Stimulated activated CD8-positive, alpha-beta memory T cell treated with anti-CD3 and anti-CD28 coated beads, Interleukin-15, amount 100 ng/mL, for 24 hours (primary cell): ENCODE measurements around the gene GTF3C1.

Source experiments
- DNase-seq: peaks from one replicate; pipeline ENCODE4 v3.0.0-alpha.2; 2020; ENCODE audit warnings: low read depth

The GTF3C1 gene

DNA sequence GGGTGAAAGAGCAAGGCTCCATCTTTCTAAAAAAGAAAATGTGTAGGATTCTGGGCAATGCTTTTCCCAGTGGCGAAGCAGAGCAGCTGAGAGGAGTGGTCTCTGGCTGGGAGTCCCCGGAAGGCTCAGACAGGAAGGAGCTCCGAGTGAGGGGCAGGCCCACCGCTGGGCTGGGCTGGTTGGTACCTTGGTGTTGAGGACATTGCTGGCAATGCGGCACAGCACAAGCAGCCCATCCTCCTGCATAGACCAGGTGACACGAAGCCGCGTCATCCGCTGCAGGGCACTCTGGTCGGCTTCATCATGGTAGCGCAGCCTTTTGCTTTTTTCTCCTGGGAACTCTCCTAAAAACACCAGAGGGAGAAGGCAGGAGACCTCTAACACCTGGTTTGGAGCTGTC lies 63.9 kb downstream of the GTF3C1 start:
- no peak for DNase-seq

DNA sequence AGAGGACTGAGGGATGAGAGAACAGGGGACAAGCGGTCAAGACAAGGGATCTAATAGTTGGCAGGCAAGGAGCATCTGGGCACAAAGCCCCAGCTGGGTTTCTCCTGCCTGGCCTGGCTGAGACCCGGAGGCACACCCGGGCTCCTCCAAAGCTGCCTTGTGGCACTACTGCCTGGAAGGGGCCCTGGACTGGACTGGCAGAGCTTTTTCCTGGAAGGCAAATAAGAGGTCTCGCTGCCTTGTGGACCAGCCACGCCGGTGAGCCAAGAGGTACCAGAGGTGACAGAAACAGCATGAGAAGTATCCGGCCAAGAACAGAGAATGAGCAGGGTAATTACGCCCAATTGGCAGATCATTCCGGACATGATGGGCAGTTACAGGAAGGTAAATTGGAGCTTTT lies 64.6 kb downstream of the GTF3C1 start:
- DNase-seq = no peak

DNA sequence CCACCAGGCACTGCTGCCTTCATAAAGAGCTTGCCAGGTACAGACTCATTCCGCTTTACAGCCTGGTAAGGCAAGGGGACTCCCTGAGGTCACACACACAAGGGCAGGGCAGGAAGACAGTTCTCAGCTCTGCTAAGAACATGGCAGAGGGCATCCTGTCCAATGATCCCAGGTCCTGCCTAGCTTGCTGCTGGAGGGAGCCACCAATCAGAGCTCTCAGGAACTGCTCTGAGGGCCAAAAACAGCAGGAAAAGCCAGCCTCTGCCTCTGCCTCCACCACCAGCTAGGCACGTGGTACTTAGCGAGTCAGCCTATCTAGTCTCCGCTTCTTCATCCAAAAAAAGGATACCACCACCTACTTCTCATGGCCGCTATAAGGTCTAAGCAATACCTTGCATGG lies 66.1 kb downstream of the GTF3C1 start:
- DNase-seq = no peak

DNA sequence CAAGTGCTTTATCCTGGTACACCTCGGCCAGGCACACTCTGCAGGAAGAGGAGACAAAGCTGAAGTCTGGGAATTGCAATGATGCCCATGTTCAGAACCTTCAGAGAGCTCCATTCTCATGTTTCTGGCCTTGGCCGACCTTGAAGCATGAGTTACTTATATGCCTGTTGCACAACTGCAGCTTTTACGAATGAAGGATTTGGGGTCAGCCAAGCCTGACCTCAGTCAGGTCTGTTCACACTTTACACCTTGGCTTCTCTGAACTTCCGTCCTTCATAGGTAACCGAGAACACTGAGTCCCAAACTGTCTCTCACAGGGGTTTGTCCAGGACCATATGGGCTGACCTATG lies 66.7 kb downstream of the GTF3C1 start:
- DNase-seq = no peak

DNA sequence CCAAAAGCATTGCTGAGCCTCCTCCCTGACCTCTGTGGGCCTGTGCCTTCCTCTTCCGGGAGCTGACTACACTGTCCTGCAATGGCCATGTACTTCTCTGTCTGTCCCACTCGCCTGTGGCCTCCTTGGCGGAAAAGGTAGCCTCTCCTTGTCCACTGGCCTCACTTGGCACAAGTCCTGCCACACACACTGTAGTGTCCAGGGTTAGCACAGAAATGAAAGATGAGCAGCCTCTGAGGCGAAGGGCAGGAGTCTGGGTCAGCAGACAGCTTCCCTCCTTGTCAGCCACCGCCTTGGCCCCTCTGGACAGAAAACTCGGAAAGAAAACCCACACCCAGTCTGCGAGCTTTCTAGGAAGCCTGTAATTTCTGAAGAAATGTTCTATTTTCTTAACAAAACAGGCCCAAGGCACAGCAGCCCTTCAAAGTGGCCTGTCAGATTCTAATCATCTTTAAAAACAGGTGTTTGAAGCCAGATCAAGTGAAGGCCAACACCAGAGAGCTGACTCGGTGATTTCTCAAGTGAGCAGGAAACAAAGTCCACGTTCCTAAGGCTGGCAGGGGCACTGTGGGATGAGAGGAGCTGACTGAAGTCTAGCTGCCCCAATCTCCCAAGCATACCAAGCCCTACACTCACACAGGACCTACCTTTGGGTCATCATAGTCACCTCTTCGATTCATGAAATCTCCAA lies 67.2 kb downstream of the GTF3C1 start:
- no peak for DNase-seq

DNA sequence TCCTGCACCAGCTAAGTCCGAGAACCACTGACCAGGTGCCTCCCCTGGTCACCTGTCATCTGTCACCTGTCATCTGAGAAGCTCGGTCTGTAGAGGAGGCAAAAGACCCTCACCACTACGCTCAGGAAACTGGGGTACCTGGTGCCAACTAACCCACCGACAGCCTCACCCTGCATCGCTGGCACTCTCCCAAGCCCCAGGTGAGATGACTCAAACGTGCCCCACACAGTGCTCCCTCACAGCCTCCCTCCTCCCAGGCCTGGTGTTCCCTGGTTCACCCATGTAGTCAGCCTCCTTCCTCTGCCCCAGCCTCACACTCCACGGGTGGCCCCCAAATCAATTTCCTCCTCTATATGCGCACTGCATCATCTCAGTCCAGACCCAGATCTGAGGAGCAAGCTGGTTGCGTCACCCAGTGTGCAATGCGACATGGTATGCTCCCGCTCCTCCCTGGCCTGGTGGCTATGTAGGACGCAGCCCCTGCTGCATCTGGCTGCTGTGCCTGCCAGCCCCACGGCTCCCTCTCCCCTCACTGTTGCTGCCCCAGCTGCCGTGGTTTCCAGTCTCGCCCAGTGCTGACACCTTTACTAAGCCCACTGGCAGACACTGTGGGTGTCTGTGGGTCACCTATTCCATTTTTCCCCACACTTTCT lies 68.3 kb downstream of the GTF3C1 start:
- DNase-seq = no peak

DNA sequence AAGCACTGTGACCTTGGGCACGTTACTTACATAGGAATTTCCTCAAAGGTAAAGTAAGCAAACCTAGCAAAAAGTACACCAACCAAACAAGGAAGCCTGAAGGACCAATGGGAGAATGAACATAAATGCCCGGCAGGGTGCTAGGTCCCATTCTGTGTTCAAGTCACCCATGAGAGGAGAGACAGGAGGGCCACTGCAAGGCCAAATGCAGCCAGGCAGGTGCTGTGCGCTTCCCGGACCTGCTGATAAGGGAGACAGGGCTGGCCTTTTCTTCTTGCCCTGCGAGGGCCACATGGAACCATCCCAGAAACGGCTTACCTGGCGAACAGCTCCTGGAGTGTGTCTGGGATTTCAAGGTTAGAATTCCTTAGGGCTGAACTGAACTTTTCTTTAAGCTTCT lies 69.0 kb downstream of the GTF3C1 start:
- no peak for DNase-seq

DNA sequence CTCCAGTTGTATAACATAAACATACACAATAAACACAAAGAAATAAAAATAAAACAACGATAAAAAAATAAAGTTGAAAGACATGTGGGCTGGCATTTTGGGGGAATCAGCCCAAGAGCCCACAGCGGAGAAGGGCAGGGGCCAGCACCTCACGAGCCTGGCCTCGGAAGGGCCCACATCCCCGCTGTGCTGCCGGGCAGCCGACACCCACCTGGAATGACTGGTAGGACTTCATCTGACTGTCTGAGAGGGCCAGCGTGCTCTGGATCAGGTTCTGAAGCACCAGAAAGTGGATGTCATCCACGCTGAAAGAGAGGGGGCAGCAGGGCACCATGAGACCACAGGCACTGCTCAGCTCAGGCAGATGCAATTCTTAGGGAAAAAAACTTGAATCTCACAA lies 73.5 kb downstream of the GTF3C1 start:
- DNase-seq = no peak

DNA sequence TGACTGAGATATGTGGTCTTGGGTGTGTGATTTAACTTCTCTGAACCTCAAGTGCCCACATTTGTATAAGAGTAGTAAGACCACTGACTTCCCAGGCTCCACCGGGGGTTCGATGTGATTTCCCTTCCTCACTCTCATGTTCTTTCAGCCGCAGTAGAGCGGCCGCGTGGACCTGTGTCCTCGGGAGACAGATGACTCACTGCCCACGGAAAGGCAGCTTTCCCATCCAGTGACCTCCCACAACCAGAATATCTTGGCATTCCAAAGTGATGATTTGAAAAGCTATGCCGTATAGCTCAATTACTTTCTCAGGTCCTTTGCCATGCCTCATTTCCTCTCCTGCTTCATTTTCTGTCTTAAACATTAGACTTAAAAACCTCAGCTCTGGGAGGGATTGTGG lies 74.2 kb downstream of the GTF3C1 start:
- DNase-seq = no peak

DNA sequence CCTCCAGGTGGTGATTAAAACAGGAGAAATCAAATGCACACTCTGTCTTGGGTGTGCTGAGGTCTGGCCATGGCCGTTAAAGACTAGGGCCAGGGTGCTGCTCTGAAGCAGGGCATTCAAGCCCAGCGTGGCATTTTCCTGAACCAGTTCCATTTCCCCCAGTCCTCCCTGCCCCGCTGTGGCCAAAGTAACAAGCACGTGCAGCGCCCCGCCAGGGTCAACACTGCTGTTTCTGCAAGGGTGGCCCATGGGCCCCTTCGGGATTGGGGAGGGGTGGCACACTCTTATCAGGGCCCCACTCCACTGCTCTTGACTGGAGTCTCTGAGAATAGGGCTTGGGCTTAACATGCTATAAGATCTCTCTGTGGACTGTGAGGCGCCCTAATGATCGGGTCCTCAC lies 74.8 kb downstream of the GTF3C1 start:
- DNase-seq = no peak

DNA sequence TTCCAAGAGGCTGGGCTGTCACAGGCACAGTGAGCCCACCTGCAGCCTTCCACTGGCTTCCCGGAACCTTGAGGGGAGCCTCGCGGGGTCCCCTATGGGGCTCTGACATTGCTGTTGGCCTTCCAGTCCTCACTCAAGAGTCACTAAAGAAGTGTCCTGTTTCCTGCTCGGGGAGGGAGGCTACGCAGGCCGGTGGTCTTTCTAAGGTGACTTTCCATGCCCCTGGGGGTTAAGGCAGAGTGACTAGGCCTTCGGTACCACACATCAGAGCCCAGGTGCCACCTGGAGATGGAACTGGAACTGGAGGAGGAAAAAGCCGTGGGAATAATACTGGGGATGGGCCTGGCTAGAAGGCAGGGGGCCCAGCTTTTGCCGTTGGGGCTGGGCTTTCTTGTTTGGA lies 75.7 kb downstream of the GTF3C1 start:
- DNase-seq = no peak

DNA sequence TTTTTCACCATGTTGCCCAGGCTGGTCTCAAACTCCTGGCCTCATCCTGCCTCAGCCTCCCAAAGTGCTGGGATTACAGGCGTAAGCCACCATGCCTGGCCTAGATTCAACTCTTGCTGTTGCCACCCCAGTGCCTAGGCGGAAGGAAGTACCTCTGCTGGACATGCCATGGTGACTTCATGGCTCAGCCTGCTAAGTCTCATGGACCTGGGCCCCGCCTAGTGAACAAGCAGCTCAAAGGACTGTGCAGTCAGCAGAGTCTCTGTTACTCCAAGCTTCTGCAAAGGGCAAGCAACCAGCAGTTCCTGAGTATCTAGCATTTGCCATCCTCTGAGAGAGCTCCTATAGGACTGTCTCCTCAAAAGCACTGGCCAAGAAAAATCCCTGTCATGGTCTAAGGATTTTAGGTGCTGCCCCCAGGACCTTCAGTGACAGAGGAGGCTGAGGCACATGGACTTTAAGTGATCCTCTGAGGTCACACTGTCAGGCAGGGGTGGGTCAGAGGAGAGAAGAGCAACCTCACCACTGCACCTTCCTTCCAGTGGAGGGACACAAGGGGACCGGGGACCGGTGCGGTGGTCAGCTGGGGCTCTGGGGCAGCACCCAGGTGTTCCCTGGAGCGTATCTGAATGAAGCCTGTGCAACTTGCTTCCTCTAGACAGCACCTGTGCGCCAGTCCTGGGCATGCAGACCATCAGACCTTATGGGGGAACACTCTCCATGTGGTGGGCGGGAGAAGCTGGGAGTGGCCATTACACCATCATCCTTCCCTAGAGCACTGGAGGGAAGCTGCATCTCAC lies 76.4 kb downstream of the GTF3C1 start:
- DNase-seq = no peak

DNA sequence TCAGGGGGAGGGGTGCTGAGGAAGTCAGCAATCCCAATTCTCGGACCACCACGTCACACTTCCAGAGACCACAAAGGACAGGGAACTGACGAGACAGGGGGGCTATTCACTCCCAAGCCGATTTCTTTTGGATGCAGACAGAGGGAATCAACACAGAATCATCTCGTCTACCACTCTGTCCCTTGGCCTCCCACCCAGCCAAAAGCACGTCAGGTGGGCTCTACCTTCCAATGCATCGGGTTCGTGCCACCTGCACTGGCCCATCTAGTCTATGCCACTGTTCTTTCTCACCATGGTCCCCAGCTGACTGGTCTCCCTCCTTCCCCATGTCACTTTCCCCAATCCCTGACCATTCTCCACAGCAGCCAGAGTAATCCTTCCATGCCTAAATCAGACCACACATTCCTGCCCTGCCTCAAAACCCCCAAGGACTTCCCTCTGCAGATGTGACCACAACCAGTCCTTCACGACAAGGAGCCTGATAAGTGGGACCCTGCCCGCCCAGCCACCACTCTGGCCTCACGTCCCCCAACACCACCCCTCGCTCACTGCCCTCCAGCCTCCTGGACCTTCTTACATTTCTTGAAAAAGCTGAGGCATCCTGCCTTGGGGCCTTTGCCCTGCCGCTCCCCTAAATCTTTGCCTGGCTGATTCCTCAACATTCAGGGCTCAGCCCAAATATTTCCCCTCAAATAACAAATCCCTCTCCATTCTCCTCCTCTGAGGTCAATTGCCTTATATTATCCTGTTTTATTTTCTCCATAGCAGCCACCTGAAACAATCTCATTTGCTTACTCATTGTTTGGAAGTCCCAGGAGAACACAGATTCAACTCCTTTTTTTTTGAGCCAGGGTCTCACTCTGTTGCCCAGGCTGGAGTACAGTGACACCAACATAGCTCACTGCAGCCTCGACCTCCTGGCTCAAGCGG lies 77.4 kb downstream of the GTF3C1 start:
- no peak for DNase-seq

DNA sequence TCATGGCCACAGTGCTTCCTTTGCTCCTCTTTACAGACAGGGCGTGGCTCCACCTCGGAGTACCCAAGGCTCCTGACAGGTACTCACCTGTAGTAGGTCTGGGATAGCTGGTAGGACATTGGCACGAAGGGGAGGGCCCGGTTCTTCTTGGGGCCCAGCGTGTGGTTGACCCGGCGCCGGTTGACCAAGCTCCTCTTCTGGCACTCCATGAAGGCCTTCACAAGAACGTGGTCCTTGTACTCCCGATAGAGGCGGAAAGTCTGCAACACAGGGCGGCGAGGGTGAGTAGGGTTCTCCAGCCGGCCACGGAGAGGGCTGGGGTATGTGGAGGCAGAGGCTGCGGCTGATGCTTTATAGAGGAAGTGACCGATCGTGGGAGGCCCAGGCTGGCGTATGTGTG lies 78.1 kb downstream of the GTF3C1 start:
- no peak for DNase-seq

DNA sequence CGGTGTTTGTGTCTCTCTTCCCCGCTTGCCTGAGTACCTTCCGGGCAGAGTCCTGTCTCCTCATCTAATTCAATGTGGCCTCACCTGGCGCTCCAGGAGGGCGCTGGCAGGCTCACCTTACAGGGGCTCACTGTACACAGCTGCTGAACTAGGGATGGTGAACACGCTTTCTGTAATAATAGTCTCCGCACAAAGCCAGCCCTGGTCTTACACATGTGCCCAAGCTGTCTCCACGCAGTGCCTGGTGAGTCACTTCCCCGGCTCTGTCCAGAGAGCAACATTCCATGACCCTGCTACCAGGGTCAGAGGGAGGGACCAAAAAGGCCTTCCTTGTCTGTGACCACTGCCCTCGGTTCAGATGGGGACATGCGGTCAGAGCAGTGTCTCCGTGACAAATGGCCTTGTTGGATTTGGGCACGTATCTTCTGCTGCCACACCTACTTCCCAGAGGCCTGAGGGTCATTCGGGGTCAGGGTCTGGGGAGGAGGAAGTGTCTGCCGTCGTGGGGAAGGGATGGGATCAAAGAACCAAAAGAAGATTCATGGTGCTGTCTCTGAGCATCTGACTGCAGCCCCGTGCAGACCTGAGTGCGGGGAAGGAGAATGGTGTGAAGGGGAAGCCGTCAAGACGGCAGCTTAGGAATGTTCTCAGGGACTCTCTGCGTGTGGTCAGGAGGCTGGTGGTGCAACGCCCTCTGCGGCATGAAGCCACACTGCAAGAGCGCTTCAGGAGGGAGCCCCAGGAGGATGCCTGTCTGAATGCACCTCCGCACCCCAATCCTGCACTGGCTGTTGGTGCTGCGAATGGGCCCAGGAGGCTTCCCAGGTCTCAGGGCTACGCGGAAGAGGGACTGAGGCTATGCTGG lies 78.9 kb downstream of the GTF3C1 start:
- no peak for DNase-seq

DNA sequence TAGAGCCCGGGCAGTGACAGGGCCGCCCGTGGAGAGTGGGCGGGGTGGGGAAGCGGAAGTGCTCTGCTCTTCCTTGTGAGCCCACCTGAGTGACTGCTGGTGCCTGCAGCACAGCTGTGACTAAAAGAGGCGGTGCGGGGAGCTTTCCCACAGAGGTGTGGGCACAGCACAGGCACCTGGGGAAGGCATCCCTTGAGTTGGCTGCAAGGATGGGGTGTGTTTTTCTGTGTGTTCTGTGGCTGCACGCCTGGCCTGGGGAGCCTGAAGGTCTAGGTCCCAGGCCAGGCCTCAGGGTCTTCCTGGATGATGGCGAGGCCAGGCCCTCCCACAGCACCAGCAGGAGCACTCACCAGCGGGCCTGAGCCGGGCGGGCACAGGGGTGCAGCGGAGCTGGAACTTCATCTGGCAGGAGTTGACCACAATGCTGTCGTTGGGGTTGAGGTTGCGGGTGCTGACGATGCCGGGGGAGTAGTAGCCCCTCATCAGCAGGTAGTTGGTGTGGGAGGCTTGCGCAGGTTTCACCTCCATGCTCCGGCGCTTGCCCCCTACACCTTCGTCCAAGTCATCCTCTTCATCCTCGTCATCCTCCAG lies 80.7 kb downstream of the GTF3C1 start:
- DNase-seq = no peak

DNA sequence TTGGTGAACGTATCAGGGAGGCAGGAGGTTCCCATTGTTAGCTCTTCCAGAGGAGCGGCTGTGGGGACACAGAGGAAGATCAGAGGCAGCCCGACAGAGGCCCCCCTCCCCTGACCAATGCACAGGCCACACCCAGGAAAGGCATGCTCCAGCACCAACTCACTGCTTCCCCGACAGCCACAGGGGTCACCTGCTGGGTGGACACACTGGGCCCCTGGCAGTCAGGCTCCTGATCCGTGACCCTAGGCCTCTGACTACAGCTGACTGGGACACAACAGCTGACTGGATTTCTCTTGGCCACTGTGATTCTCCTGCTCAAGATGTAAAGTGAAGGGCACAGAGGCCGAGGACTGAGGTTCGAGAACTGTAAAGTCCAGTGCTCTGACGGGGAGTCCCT lies 84.2 kb downstream of the GTF3C1 start:
- DNase-seq = no peak

DNA sequence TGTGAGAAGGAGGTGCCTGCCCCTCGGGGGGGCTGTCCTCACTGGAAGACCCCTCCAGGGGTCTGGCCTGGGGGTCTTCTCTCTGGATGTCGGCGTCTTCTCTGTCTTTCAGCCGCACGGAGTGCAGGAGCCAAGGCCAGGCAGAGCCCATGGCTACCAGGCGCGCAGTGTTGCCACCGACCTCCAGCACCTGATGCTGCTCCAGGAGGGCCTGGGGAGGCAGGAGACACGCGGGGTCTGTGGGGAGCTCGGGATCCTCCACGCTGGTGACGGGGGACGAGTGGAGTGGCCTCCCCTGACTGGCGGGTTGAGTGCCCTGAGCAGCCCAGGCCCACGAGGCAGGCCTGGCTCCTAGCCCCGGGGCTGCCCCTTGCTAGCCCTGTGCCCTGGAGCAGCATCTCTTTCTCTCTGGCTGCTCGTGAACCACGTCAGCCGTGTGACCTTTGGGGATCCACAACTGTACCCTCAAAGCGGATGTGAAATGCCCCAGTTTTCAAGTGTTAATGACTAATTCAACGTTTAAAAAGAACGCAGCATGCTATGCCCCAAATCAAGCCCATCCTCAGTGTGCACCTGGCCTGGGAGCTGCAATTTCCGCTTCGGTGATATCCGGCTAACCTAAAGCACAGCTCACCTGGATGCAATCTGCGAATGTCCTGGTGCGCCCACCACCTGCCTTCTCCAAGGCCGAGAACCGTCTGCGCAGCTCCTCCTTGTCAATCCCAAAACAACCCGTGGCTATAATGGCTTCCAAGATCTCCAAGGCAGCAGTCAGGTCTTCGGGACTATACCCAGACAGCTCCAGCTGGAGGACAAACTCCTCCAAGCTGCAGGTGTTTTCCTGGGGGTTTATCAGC lies 84.9 kb downstream of the GTF3C1 start:
- DNase-seq = no peak

DNA sequence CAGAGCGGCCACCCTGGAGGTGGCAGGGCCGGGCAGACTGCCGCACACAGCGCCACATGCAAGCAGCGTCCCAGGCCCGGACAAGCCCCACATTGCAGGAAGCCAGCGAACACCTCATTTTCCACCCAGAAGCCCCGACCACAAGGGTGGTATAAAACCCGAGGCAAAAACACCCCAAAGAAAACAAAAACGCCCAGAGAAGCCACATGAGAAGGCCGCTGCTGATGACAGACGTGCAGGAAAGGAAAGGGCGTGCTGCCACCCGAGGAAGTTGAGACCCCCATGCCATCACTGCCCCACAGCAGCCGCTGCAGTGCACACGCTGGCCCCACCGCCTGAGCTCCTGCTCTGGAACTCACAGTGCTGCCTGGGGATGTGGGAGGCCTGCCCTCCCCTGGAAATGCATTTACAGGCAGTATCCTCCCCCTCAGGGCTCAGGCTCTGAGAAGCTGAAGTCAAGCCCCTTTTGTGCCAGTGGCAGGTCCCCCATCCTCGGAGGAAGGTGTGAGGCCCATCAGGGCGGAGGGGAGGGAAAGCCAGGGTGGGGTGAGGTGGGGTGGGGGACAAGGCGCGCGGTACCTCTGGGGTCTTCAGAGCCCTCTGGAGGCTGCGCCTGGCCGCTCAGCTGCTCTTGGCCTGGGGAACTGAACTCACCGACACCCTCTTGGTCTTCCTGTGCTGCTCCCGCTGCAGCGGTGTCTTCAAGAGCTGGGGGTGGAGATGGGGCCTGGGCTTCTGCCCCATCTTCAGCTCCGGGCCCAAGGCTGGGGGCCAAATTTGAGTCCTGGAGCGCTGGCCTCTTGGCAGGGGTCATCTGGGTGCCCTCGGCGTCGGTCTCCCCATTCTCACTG lies 85.7 kb downstream of the GTF3C1 start:
- DNase-seq = no peak
